Right lobe of liver (tissue), 4 donors: ENCODE data around the gene RAD23A.

Experiments used
- POLR2A ChIP-seq: fragments of 450-650 bp; IDR thresholded peaks from one replicate; pipeline ENCODE4 v1.6.1; 2017; ENCODE audit warnings: antibody characterized with exemption, mild to moderate bottlenecking
- TF ChIP-seq, protein P1 (sequence below), 4 donors: fragments of 200-600 bp in 3 of 4; fragments of 450-650 bp in 1 of 4; IDR thresholded peaks; one replicate each; pipeline versions ENCODE4 v1.5.1 to v1.8.0; 2016 to 2022; ENCODE audit warnings: antibody characterized with exemption in 4 of 4, mild to moderate bottlenecking in 2 of 4
- donor health status: DM: no; HTN: no; CAD: no.
- donor health status: DM: no; HTN: no; CAD: no.
- donor health status: DM: no; HTN: yes; CAD: no.

DNA sequence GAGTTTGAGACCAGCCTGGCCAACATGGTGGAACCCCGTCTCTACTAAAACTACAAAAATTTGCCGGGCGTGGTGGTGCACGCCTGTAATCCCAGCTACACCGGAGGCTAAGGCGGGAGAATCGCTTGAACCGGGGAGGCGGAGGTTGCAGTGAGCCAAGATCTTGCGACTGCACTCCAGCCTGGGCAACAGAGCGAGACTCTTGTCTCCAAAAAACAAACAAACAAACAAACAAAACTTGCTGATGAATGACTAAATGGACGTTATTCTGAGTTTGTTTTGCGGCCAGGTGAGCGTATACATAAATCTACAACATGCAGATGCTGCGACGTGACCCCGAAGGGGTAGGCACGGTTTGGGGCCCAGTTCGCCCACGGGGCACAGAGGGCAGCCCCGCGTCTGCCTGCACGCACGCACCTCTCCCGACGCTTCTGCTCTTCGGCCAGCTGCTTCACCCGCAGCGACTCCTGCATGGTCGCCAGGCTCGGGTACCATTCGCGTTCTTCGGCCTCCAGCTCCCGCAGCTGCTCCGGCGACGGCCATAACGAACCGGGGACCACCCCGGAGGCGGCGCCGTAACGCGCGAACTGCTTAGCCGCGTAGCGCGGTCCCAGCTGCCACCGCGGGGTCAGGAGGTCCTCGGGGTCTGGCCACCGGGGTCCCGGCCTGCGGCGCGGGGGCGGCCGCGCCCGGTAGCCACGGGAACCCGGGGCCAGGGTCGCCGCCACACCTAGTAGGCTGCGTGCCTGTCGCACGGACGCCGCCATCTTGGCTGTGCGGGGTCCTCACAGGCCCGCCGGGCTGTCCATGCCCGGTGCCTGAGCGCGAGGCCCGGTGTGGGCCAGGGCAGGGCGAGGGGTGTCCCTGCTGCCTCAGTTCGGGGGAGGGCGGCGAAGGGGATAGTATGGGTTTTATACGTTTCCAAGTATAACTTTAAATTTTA is 11.1 kb downstream of the RAD23A start, which contains the start of gene GADD45GIP1:
- TF ChIP-seq, protein P1, sequence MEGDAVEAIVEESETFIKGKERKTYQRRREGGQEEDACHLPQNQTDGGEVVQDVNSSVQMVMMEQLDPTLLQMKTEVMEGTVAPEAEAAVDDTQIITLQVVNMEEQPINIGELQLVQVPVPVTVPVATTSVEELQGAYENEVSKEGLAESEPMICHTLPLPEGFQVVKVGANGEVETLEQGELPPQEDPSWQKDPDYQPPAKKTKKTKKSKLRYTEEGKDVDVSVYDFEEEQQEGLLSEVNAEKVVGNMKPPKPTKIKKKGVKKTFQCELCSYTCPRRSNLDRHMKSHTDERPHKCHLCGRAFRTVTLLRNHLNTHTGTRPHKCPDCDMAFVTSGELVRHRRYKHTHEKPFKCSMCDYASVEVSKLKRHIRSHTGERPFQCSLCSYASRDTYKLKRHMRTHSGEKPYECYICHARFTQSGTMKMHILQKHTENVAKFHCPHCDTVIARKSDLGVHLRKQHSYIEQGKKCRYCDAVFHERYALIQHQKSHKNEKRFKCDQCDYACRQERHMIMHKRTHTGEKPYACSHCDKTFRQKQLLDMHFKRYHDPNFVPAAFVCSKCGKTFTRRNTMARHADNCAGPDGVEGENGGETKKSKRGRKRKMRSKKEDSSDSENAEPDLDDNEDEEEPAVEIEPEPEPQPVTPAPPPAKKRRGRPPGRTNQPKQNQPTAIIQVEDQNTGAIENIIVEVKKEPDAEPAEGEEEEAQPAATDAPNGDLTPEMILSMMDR (IDR thresholded peaks at IDR 0.05): no peak
- TF ChIP-seq POLR2A: peak; percentile 73
